ENCODE data around the gene SFXN1. TPM values are rescaled to one million over a fixed set of nuclear protein-coding genes. Genes with fewer than 3 reads are reported as not detected.
A peak's percentile ranks its signal among the peaks of the same experiment; 100 is the strongest.

The SFXN1 gene
- total RNA-seq (2021; ENCODE audit: unreplicated experiment) (88.3 TPM), Bru-seq, nascent RNA (percentile 87 among the genes with signal in this experiment), BruChase-seq, experiment 1, labeled RNA remaining after a 2-hour chase (percentile 85 among the genes with signal in this experiment), BruChase-seq, experiment 2, labeled RNA remaining after a 6-hour chase (percentile 90 among the genes with signal in this experiment)
- 96.7 TPM for polyA plus RNA-seq (2012; ENCODE audit: insufficient read length)
- long read RNA-seq, full-length matches to known transcripts = 174 of 238 reads
- long read RNA-seq, partial matches to known transcripts = 23 of 238 reads
- long read RNA-seq, other reads (novel, unspliced or antisense) = 41 of 238 reads

GRCh38 chr5:175478384-175479124 is at the start of gene SFXN1:
TSS of gene SFXN1 (plus strand) at chr5:175478560. CDS start at chr5:175492104, 13,544 bp downstream.
- in situ Hi-C loops (cut with HindIII; ENCODE audit: low pct_unique_long_range_greater_than_20kb, low sequenced_read_pairs) = no loop called here
- Histone ChIP-seq H3K4me3 (ENCODE audit: low read depth in 2 of 2, low read length in 2 of 2) (peak within 1 kb of the TSS; percentile 84 to 99), H3K36me3 (ENCODE audit: control insufficient read depth, insufficient read depth, low read length) (peaks cover 5% of the 10 kb centered on the region), H3K27me3 (ENCODE audit: control insufficient read depth, insufficient read depth, low read length) (peaks cover 14% of the 10 kb centered on the region), H3K4me1 (ENCODE audit: control insufficient read depth, insufficient read depth, low read length) (peaks cover 5% of the 10 kb centered on the region), H3K9me3 (ENCODE audit: control insufficient read depth, insufficient read depth, low read depth, low read length) (no peaks in the 10 kb centered on the region), H3K27ac (ENCODE audit: low read length) (peak within 1 kb of the TSS; percentile 92)
- ChIA-PET POLR2A (interaction anchor here (0.7 kb wide), 1 partner anchor 47 kb away, joined by 3 read pairs; no protein-coding TSS in a partner anchor), CTCF (interaction anchor here (0.9 kb wide), 1 partner anchor 240 kb away, joined by 3 read pairs; no protein-coding TSS in a partner anchor)
- no TSS peak for BruUV-seq (replicated peaks)
- intact Hi-C loops (cut with micrococcal nuclease; ENCODE audit: unreplicated experiment) = no loop called here
- TF ChIP-seq TCF7L2 (IDR thresholded peaks at IDR 0.05; ENCODE audit: low read depth, low read length) (no peak), POLR2AphosphoS5 (IDR thresholded peaks at IDR 0.05; ENCODE audit: low read depth, low read length) (peak; percentile 51; the same call in 1 of the 2 replicates)
- ATAC-seq (peak; percentile 97), DNase-seq (ENCODE audit: low read depth, low spot score) (no peak)

- no peak for ATAC-seq
These were observed 43.6 kb upstream of the SFXN1 start for GRCh38 chr5:175434800-175435199.

More at GRCh38 chr5:175434800-175435199, 43.6 kb upstream of the SFXN1 start:
- no peak overlapping the region for H3K27ac ChIP-seq (ENCODE audit: low read length)
- DNase-seq (ENCODE audit: low read depth, low spot score) = no peak
- no peak overlapping the region for H3K4me3 ChIP-seq (ENCODE audit: low read depth in 2 of 2, low read length in 2 of 2)
- in situ Hi-C loops (cut with HindIII; ENCODE audit: low pct_unique_long_range_greater_than_20kb, low sequenced_read_pairs) (no loop called here), intact Hi-C loops (cut with micrococcal nuclease; ENCODE audit: unreplicated experiment) (no loop called here)
- BruUV-seq (replicated peaks) = no TSS peak
- POLR2A ChIA-PET = no interaction called here
- H3K4me1 ChIP-seq (ENCODE audit: control insufficient read depth, insufficient read depth, low read length) = no peaks in the 10 kb centered on the region
- H3K36me3 ChIP-seq (ENCODE audit: control insufficient read depth, insufficient read depth, low read length) = no peaks in the 10 kb centered on the region
- H3K27me3 ChIP-seq (ENCODE audit: control insufficient read depth, insufficient read depth, low read length) = no peaks in the 10 kb centered on the region
- no peaks in the 10 kb centered on the region for H3K9me3 ChIP-seq (ENCODE audit: control insufficient read depth, insufficient read depth, low read depth, low read length)
- TF ChIP-seq SIN3A (IDR thresholded peaks at IDR 0.05; ENCODE audit: borderline replicate concordance, insufficient read depth, low read depth, low read length) (no peak), CTCF (IDR thresholded peaks at IDR 0.05) (no peak), REST (IDR thresholded peaks at IDR 0.05; ENCODE audit: insufficient read depth in 1 of 2, low read depth in 2 of 2, low read length in 1 of 2) (no peak), TCF7L2 (IDR thresholded peaks at IDR 0.05; ENCODE audit: low read depth, low read length) (no peak)
- CTCF ChIA-PET = interaction anchor here (0.5 kb wide), 1 partner anchor 435 kb away, joined by 3 read pairs; no protein-coding TSS in a partner anchor
